HG02970 (cell line): ENCODE measurements around the gene SIK3.
A peak's percentile ranks its signal among the peaks of the same experiment; 100 is the strongest.

Experiments
- ATAC-seq: cut with Tn5 transposase; IDR thresholded peaks from one replicate; pipeline ENCODE4 v1.9.1; 2021; ENCODE audit warnings: mild to moderate bottlenecking, moderate library complexity, moderate number of reproducible peaks; ENCODE audit not compliant: unreplicated experiment, low FRiP score

SIK3 gene

DNA sequence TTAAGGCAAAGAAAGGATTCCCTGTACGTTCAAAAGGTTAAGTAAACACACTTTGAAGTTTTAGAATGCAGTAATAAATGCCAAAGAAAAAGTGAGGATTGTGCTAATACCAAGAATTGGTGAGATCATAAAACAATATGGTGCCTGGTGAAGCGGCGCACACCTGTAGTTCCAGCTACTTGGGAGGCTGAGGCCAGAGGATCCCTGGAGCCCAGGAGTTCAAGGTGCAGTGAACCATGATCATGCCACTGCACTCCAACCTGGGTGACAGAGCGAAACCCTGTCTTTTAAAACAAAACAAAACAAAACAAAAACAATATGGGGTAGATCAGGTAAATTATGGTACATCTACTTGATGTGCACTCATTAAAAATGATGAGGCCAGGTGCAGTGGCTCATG is 187.4 kb downstream of the SIK3 start:
- no peak for ATAC-seq

DNA sequence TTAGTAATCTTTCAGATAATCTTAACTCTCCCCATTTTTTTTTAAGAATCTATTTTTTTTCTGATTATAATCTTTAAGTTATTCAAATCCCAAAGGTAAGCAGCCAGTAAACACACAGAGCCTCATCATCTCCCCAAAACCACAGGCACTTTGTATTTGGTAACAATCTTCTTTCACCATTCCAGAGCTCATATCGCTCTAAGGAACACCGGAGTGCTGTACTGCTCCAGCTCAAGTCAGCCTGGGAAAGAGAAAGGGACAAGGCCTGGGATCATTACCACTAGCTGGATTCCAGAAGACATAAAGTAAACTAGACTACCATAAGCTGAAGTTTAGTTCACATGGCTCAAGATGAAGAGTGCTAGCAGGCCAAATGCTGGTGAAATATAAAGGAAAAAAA is 187.8 kb downstream of the SIK3 start:
- no peak for ATAC-seq

DNA sequence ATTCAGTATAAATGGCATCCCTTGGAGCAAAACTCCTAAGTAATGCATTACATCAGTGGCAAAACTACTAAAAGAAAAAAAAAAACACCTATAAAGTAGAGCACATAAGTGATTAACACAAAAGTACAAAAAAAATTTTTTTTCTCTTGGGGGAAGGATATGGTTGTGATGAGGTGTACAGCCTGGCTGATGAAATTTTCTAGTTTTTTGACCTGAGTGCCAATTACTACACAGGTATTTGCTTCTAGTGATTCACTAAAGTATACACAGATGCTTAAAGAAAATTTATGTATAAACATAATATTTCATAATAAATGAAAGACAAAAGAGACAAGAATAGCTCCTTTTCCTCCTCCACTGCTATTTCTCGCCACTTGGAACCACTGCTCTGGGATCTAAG is 189.0 kb downstream of the SIK3 start:
- ATAC-seq, result no peak

DNA sequence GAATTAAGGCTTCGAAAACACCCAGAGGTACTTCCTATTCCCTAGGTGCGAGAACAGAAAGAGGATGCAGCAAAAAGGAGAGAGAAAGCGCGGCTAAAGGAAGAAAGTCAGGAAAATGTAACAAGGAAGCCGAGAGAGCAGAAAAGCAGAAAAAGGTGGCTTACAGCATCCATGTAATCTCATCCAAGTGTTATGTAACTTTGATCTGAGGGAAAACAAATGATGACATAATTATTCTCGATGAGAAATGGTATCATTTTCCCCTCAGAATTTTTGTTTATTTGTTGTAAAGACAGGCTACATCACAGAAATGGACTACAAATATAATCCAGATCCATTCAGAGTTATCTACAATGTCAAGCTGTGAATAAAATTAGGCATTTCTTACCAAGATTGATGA is 191.7 kb downstream of the SIK3 start:
- no peak for ATAC-seq

DNA sequence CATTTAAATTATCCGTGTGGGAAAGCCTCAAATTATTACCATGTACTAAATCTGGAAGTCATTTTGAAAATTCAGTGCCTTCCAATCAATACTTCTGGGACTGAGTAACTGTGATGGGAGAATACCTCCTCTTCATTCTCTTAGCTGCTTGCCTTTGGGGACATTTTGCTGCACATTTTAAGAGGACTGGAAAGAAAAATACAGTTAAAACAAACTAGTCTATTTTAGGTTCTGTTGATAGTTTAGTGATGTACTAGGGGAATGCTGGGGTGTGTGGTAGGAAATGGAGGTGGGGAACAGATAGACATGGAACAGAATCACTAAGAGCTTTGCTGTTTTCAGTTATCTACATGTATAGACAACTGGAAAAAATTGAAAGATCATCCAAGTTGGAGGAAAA is 195.1 kb downstream of the SIK3 start:
- no peak for ATAC-seq

DNA sequence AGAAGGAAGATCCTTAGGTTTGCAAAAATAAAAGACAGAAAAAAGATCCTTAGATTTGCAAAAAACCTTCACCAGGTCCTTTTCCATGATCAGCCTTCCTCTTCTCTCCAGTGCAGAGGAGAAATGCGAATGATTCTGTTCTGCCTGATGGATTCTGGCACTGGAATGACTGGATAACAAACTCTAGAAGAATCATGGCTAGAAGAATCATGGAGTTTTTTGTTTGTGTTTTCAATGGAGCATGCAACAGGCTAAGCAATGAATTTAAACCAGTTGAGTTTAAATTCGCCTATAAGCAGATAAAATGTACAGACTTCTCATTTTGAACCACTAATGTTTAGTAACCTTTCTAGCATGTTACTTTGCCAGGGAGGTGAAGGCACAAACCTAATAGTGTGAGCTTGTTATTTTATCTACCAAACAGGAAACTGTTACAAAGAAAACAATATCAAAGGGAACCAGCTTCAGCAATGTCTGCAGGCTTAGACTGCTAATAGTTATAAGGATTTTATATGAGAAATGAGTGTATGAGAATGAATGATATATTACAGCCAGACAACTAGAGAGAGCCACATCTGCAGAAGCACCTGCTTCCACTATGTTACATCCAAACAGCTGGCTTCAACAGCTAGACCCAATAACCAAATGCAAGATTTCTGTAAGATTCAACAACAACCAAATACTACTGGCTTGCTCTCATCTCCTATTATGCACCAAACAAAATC is 196.1 kb downstream of the SIK3 start:
- ATAC-seq, result no peak

DNA sequence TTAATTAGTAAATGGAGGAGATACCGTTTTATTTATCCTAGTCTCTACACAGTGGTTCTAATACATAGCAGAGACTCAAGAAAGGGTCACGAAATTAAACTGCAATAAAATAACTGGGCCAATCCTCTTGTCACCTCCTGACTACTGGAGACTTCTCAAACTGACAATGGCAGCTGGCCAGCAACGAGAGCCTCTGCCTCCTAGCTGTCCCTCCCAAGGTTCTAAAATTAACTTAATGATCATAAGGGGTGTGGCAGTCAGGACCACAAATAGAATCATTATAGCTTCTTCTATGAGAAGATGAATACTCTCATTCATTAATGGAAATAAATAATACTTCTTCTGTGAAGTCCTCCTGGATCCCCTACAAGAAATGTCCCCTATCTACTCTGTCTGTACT is 197.0 kb downstream of the SIK3 start:
- ATAC-seq, result no peak

DNA sequence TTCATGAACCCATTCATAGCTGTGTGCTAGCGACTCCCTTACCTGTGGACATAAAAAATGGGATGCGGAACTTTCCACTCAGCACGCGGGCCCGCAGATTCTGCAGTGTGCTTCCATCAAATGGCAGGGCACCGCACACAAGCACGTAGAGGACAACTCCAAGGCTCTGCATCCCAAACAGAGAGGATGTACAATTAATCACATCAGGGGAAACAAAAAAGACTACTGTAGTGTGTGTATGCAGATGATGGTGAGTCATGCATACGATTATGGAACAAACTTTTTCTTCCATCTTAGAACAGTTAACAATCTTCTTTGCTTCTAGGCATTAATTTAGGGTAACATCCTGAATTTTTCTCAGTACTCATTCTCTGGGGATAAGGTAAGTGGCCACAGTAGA is 202.0 kb downstream of the SIK3 start:
- no peak for ATAC-seq

DNA sequence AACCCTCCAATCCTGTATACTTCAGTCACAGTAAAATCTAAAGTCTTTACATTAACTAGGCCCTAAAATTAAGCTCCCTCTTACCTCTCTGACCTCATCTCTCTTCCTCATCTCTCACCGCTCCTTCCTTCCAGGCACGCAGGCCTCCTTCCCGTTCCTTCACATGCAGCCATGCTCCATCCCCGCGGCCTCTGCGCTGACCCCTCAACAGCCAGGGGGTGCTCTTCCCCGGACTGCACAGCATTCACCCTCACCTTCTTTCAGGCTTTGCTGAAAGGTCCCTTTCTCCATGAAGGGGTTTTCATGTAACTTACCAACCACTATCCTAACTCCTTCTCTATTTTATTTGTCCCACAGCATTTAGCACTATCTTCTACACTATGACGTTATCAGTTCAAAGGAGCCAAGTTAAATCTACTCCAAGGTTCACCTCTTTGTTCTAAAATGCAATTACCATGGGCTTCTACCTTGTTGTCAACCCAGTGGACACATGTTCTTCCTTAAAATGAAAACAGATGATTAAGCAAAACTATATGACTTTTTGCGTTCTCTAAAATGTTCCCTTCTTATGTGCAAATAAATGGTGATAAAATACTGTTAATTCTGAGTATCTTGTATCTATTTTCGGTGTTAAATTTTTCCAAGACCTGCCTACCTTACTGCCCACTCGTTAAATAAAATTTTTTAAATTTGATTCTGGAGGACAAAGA is 203.0 kb downstream of the SIK3 start:
- ATAC-seq, result no peak

DNA sequence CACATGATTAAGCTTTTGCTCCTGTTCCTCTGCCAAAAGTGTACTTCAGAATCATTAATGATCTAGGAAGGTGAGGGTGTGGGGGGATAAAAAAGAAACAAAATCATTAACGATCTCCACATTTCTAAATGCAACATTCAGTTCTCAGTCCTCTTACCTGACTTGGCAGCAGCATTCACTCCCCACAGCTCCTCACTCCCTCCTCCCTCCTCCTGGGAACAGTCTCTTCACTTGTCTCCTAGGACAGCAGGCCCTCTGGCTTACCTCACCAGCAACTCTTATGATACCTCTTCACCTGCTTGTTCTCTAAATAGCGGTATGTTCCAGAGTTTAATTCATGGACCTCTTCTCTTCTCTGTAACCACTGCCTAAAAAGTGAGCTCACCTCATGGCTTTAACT is 204.3 kb downstream of the SIK3 start:
- no peak for ATAC-seq

DNA sequence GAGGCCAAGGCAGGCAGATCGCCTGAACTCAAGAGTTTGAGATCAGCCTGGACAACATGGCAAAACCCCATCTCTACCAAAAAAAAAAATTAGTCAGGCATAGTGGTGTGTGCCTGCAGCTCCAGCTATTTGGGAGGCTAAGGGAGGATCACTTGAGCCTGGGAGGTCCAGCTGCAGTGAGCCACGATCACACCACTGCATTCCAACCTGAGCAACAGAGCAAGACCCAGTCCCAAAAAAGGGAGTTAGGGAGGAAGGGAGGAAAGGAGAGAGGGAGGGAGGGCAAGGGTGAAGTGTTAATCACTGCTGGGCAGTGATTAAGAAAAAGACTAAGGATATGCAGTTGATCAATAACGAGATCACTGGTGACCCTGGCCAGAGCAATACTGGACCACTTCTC is 204.8 kb downstream of the SIK3 start:
- no peak for ATAC-seq

DNA sequence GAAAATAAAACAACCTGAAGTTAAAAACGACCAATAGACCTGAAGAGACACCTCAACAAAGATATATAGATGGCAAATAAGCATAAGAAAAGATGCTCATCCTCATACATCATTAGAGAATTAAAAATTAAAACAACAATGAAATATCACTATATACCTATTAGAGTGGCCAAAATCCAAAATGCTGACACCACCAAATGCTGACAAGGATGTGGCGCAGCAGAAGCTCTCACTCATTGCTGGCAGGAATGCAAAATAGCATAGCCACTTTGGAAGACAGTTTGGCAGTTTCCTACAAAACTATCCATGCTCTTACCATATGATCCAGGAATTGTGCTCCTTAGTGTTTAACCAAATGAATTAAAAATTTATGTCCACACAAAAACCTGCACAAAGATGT is 205.9 kb downstream of the SIK3 start:
- no peak for ATAC-seq

DNA sequence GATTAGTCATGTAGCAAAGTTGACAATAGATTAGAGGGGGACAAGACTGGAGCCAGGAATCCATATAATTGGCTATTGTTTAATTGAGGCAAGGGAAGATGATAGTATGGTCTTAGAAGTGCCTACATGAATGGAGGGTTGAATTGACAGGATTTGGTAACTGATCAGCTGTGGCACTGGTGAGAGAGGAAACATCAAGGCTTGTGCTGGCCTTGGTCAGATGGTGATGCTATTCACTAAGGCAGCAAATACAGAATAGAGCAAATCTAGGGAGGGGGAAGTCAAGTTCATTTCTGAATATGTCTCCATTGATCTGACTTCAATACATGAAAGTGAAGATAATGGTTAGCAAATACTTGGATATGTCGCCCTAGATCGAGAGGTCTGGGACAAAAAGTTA is 206.5 kb downstream of the SIK3 start:
- no peak for ATAC-seq

DNA sequence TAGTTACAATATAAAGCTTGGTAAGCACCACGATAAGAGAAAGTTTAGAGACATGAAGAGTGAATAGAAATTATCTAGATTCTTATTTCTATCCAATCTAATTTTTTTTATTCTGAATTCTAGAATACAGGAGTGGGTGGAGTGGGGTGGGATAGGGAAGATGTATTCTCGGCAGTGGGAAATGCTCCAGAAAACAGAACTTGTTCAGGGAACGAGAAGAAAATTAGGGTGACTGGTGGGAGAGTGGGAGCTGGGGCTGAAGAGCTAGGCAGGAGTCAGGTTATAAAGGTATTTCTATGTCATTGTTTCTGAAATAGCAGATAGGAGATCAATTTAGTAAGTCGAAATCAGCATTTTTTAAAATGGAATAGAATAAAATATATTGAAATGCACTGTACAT is 207.6 kb downstream of the SIK3 start:
- ATAC-seq, result no peak

DNA sequence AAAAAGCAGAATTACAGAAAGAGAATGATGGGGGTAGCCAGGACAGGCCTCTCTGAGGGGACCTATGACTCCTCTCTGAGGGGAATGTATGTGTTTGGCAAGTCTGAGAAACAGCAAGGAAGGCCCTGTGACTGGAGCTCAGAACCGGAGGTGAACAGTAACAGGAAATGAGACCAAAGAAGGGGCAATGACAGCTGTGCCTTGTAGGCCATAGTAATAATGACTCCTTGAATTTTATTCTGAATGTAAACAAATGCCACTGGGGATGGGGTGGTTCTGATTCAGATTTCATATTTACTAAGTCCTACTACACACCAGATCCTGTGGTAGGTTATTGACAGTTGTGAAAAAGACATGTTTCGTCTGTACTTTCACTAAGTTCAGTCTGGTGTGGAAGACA is 208.0 kb downstream of the SIK3 start:
- ATAC-seq, result peak; percentile 54

DNA sequence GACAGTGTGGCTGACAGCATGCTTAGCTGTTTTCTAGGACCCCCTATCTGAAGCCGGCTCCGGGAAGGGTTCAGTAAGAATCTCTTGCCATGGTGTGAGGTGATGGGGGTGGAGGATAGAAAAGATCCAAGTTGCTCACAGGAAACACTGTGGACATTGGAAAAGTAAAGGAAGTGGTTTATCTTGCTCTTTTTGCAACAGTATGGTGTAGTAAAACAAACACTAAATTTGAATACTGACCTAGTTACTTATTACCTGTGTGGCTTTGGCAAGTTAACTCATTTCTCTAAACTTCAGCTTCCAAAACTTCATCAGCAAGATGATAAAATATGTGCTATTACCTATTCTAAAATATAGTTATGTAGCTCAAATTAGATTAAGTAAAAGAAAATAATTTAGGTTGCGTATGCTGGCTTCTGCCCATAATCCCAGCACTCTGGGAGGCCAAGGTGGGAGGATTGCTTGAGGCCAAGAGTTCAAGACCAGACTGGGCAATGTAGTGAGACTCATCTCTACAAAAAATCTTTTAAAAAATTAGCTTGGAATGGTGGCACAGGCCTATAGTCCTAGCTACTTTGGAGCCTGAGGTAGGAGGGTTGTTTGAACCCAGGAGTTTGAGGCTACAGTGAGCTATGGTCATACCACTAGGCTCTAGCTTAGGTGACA is 209.2 kb downstream of the SIK3 start:
- ATAC-seq, result no peak

DNA sequence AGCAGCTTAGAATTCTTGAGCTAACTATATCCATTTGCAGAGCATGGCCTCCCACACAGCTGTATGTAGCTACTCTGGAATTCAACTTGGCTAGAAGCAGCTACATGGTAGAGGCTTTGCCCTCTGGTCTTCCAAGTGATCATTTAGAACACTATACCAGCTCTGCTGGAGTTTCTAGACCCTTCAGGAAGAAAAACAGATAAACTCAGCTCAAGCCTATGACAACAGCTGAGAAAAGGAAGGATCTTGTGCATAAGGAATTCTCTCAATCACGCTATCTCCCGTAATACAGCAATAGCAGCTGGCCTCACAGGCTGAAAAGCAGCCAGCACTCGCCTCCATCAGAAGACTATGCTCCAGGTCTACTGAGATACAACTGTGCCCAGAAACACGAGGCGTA is 210.2 kb downstream of the SIK3 start:
- no peak for ATAC-seq

DNA sequence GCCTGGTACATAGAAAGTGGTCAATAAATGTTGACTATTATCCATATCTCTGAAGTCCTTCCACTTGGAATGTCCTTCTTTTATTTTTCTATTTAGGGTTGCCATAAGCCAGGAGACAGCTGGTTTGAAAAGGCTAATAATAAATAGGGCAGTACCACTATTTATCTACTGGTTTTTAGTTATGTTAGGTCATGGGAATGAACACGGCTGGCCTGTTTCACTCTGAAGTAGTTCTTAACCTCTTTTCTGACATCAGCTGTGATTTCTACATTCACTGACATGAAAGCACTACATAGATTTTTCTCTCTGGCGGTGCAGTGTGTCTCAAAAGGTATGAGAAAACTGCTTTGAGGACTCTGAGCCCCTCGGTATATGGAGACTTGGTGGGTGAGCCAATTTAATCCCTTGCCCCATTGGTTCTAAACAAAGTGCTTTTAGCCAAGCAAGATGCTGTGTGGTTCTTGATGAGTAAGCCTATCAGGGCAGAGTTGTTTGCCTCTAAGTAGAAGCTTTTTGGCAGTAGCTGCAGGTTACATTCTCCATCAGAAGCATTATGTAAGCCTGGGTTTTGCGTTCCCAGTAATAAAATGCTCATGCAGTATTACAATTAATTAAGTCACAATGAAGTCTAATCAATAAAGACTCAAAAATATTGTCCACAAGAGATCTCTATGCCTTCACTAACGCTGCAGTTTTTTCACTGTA is 212.1 kb downstream of the SIK3 start:
- no peak for ATAC-seq

DNA sequence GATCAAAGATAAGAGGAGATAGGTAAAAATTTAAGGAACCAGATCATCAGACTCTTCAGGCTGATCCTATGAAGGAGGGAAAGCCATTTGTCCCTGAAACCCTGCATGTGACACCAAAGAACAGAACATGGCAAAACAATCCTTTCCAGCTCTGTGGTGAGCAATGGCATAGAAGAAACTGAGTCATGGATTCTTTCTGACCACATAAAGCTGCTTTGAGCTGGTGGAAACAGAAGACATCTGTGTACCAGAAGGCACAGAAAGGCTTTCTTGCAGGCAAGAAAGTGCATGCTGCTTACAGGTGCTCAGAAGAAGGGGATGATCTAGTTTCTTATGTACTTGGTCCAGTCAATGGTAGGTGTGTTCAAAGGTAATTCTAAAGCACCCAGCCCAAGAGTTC is 215.8 kb downstream of the SIK3 start:
- ATAC-seq, result no peak

DNA sequence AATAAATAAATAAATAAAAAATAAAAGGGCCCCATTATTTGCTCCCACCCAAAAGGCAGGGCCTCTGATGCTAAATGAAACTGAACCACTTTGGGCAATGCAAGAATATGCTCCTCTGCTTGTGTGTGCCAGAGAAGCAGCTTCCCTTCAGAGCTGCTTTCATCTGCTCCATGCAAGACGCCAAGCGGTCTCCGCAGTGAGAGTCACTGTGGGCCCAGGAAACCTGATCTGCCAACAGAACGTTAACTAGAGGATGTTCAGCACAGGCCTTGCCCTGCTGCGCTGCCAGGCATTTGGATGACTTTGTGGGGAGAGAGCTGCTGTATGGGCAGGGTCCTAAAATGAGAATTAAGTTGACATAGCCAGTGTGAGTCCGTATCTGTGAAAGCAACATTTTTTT is 217.1 kb downstream of the SIK3 start:
- ATAC-seq, result no peak
